KMS-11 (cell line): ENCODE results near the gene MAGEB17.

ENCODE experiments used
- H2AFZ ChIP-seq: fragments of 200-600 bp; sonication (generic); 2 replicates; pipeline ENCODE4 v1.6.1; 2016; ENCODE audit warnings: antibody characterized with exemption, mixed run types, low read depth
- H3K27ac ChIP-seq: fragments of 200-600 bp; sonication (generic); 2 replicates; pipeline ENCODE4 v1.6.1; 2016; ENCODE audit warnings: mild to moderate bottlenecking, mixed run types
- H3K27me3 ChIP-seq: fragments of 200-600 bp; sonication (generic); 2 replicates; pipeline ENCODE4 v1.6.1; 2017; ENCODE audit warnings: mild to moderate bottlenecking, low read depth, mixed run types, moderate library complexity; ENCODE audit not compliant: insufficient read depth
- H3K36me3 ChIP-seq: fragments of 200-600 bp; sonication (generic); 2 replicates; pipeline ENCODE4 v1.6.1; 2017; ENCODE audit warnings: mild to moderate bottlenecking, mixed run types; ENCODE audit not compliant: insufficient read depth
- H3K4me1 ChIP-seq: fragments of 200-600 bp; sonication (generic); 2 replicates; pipeline ENCODE4 v1.6.1; 2016; ENCODE audit warnings: mild to moderate bottlenecking, low read depth, mixed run types; ENCODE audit not compliant: poor library complexity, severe bottlenecking
- H3K4me2 ChIP-seq: fragments of 200-600 bp; sonication (generic); 2 replicates; pipeline ENCODE4 v1.7.0; 2016; ENCODE audit warnings: mild to moderate bottlenecking, mixed run types
- H3K4me3 ChIP-seq: fragments of 200-600 bp; sonication (generic); IDR thresholded peaks from 2 replicates; pipeline ENCODE4 v1.6.1; 2017; ENCODE audit warnings: low read depth, low read length, mixed read lengths; ENCODE audit not compliant: insufficient read depth
- H3K79me2 ChIP-seq: fragments of 200-600 bp; sonication (generic); 2 replicates; pipeline ENCODE4 v1.6.1; 2016; ENCODE audit warnings: low read depth, mixed run types; ENCODE audit not compliant: insufficient read depth
- H3K9ac ChIP-seq: fragments of 200-600 bp; sonication (generic); 2 replicates; pipeline ENCODE4 v1.6.1; 2016; ENCODE audit warnings: mild to moderate bottlenecking, mixed run types
- H4K20me1 ChIP-seq: fragments of 200-600 bp; sonication (generic); 2 replicates; pipeline ENCODE4 v1.6.1; 2016; ENCODE audit warnings: mild to moderate bottlenecking, mixed run types; ENCODE audit not compliant: insufficient read depth
- TF ChIP-seq, protein P1 (sequence below): fragments of 200-600 bp; sonication (generic); conservative IDR thresholded peaks from 2 replicates; pipeline ENCODE4 v1.6.1; 2017; ENCODE audit warnings: low read depth, mild to moderate bottlenecking, antibody characterized with exemption, low read length, moderate library complexity, mixed read lengths

The MAGEB17 gene

DNA sequence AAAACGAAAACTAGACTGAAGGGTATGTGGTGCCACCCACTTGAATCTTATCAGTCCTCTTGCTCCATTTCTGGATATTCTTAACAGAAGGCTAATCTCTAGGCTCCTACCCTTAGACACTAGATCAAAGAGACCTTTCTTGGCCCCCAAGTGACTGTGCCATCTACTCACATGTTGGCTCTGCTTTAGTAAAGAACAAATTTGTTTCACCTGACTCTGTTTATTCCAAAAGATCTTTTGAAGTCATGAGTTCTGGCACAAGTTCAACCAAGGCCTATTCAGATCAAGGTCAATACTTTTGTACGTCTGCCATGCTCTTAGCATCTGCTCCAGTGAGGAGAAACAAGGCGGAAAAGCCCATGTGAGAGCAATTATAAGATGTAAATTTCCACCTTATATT lies 37.3 kb downstream of the MAGEB17 start:
- H4K20me1 ChIP-seq = no peaks in the 10 kb centered on the region
- H3K27ac ChIP-seq = no peak overlapping the region
- H3K36me3 ChIP-seq = no peaks in the 10 kb centered on the region
- no peak overlapping the region for H2AFZ ChIP-seq
- H3K4me1 ChIP-seq = no peaks in the 10 kb centered on the region
- H3K4me3 ChIP-seq = no peak overlapping the region
- H3K4me2 ChIP-seq = no peak overlapping the region
- no peaks in the 10 kb centered on the region for H3K27me3 ChIP-seq
- TF ChIP-seq, protein P1, sequence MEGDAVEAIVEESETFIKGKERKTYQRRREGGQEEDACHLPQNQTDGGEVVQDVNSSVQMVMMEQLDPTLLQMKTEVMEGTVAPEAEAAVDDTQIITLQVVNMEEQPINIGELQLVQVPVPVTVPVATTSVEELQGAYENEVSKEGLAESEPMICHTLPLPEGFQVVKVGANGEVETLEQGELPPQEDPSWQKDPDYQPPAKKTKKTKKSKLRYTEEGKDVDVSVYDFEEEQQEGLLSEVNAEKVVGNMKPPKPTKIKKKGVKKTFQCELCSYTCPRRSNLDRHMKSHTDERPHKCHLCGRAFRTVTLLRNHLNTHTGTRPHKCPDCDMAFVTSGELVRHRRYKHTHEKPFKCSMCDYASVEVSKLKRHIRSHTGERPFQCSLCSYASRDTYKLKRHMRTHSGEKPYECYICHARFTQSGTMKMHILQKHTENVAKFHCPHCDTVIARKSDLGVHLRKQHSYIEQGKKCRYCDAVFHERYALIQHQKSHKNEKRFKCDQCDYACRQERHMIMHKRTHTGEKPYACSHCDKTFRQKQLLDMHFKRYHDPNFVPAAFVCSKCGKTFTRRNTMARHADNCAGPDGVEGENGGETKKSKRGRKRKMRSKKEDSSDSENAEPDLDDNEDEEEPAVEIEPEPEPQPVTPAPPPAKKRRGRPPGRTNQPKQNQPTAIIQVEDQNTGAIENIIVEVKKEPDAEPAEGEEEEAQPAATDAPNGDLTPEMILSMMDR = no peak
- H3K9ac ChIP-seq = no peak overlapping the region
- no peaks in the 10 kb centered on the region for H3K79me2 ChIP-seq

- Histone ChIP-seq H3K9ac (no peak overlapping the region), H3K36me3 (no peaks in the 10 kb centered on the region), H3K4me3 (no peak overlapping the region), H3K27ac (no peak overlapping the region), H2AFZ (no peak overlapping the region), H3K4me1 (no peaks in the 10 kb centered on the region), H3K27me3 (no peaks in the 10 kb centered on the region), H4K20me1 (no peaks in the 10 kb centered on the region), H3K79me2 (no peaks in the 10 kb centered on the region), H3K4me2 (no peak overlapping the region)
- TF ChIP-seq, protein P1 = no peak
Observed at GRCh38 chrX:16205840-16206239, 38.6 kb downstream of the MAGEB17 start.

GRCh38 chrX:16207634-16208033 lies 40.4 kb downstream of the MAGEB17 start:
- no peak overlapping the region for H2AFZ ChIP-seq
- H3K36me3 ChIP-seq = no peaks in the 10 kb centered on the region
- no peak overlapping the region for H3K9ac ChIP-seq
- H4K20me1 ChIP-seq = no peaks in the 10 kb centered on the region
- no peaks in the 10 kb centered on the region for H3K4me1 ChIP-seq
- H3K27me3 ChIP-seq = no peaks in the 10 kb centered on the region
- H3K79me2 ChIP-seq = no peaks in the 10 kb centered on the region
- TF ChIP-seq, protein P1 = no peak
- no peak overlapping the region for H3K27ac ChIP-seq
- H3K4me2 ChIP-seq = no peak overlapping the region
- no peak overlapping the region for H3K4me3 ChIP-seq

DNA sequence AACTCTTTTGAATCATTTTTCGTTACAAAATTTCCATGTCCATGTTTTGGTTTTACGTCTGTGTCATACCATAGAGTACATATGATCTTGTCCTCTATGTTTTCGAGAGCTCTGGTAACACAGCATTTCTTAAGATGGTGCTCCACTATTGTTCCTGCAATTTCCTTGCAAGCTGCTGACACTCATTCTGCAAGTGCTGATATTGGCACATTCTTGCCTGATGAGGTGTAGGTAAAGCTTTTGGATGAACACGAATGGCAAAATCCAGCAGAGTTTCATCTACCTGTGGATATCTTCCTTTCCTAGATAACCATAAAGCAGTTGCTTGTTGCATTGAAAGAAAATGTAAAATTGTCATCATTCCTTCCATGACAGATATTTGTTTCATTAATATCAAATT lies 41.3 kb downstream of the MAGEB17 start:
- Histone ChIP-seq H2AFZ (no peak overlapping the region), H3K79me2 (no peaks in the 10 kb centered on the region), H3K4me3 (no peak overlapping the region), H3K36me3 (no peaks in the 10 kb centered on the region), H3K27ac (no peak overlapping the region), H3K27me3 (no peaks in the 10 kb centered on the region), H3K4me2 (no peak overlapping the region), H3K4me1 (no peaks in the 10 kb centered on the region), H4K20me1 (no peaks in the 10 kb centered on the region), H3K9ac (no peak overlapping the region)
- TF ChIP-seq, protein P1 = no peak
